Measurements from ENCODE around the gene SPSB3. TPM values are rescaled to one million over a fixed set of nuclear protein-coding genes. Genes with fewer than 3 reads are reported as not detected.

SPSB3 gene
- total and polyA plus RNA-seq, 12 donors = 8.3 to 297 (median 107) TPM

DNA sequence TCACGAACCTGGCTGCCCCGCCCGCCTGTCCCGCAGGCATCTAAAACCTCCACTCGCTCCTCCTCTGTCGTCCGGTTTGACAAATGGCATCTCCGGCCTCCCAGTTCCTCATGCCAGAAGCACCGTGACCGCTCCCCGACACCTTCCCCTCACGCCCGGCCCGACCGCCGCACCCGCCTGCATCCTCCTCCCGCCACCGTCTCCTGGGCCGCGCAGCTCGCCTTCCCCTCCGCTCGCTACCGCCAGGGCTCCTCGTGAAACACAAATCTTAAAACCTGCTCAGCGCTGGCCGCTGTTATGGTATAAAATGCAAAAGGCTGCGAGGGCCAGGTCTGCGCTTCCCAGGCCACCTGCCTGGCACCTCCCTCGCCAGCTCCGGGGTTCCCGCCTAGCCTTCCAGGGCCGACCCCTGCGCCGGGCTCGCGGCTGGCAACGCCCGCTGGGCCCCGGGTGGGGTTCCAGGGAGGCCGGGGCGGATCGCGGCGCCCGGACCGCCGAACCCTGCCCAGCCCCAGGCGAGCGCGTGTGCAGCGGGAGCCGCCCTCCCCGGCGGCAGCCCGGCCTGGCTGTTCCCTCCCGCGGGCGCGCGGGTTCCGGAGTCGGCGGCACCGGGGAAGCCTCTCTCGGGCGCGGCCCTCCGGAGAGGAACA, 488 bp downstream of the SPSB3 start:
- H3K27ac ChIP-seq = peak overlapping the region; percentile 60 to 95 (median 83)
- H3K36me3 ChIP-seq (replicated peaks in 1 of 2) = peaks cover 0 to 35% of the 10 kb centered on the region in 2 donors
- peak overlapping the region; percentile 26 to 95 (median 76) for H3K4me3 ChIP-seq
- peaks cover 23 to 26% of the 10 kb centered on the region in 2 donors for H3K4me1 ChIP-seq (replicated peaks in 1 of 2)
- no peaks in the 10 kb centered on the region for H3K9me3 ChIP-seq (replicated peaks in 1 of 3)
- WGBS, 4 donors = 1 to 2% (median 1%) methylated on average over 16 to 70 of the region's 70 CpGs
- TF ChIP-seq, protein P1, sequence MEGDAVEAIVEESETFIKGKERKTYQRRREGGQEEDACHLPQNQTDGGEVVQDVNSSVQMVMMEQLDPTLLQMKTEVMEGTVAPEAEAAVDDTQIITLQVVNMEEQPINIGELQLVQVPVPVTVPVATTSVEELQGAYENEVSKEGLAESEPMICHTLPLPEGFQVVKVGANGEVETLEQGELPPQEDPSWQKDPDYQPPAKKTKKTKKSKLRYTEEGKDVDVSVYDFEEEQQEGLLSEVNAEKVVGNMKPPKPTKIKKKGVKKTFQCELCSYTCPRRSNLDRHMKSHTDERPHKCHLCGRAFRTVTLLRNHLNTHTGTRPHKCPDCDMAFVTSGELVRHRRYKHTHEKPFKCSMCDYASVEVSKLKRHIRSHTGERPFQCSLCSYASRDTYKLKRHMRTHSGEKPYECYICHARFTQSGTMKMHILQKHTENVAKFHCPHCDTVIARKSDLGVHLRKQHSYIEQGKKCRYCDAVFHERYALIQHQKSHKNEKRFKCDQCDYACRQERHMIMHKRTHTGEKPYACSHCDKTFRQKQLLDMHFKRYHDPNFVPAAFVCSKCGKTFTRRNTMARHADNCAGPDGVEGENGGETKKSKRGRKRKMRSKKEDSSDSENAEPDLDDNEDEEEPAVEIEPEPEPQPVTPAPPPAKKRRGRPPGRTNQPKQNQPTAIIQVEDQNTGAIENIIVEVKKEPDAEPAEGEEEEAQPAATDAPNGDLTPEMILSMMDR (IDR thresholded peaks at IDR 0.05) = peak in 4 of 6 experiments; percentile 13 to 33 (median 28)
- no peak for TF ChIP-seq POLR2A (IDR thresholded peaks at IDR 0.05)
- DNase-seq = peak in 4 of 7 donors; percentile 46 to 67 (median 57)
- no peaks in the 10 kb centered on the region for H3K27me3 ChIP-seq
- intact Hi-C loops (cut with DNase I) = no loop called here

DNA sequence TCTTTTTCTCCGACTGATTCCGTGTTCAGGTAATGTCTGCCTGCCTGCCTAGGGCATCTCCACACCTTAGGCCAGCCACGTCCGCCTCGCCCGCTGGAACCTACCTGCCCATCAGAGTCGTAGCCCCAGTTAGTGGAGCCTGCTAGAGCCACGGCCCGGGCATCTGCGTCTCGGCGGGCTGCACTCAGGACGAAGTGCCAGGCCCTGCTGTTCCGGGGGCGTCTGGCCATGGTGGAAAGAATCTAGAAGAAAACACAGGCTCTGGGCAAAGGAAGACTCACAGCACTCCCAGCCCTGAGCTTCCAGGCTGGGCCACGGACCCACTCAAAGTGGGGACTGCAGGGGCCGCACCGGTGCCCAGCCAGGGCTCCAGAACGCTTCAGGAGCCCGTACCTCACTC, 1.1 kb downstream of the SPSB3 start:
- Histone ChIP-seq H3K9me3 (replicated peaks in 1 of 3) (no peaks in the 10 kb centered on the region), H3K4me1 (replicated peaks in 1 of 2) (peaks cover 23 to 26% of the 10 kb centered on the region in 2 donors), H3K27ac (peak overlapping the region in 4 of 5 donors; percentile 83 to 95 (median 84)), H3K27me3 (no peaks in the 10 kb centered on the region), H3K4me3 (peak overlapping the region in 2 of 4 donors; percentile 26 to 95), H3K36me3 (replicated peaks in 1 of 2) (peaks cover 0 to 36% of the 10 kb centered on the region in 2 donors)
- TF ChIP-seq, protein P1 (IDR thresholded peaks at IDR 0.05) = peak in 1 of 6 experiments; percentile 0
- TF ChIP-seq POLR2A (IDR thresholded peaks at IDR 0.05) = no peak
- WGBS, 4 donors = 44 to 76% (median 50%) methylated on average over 9 to 20 of the region's 20 CpGs
- peak in 1 of 7 donors; percentile 35 for DNase-seq
- intact Hi-C loops (cut with DNase I) = no loop called here

DNA sequence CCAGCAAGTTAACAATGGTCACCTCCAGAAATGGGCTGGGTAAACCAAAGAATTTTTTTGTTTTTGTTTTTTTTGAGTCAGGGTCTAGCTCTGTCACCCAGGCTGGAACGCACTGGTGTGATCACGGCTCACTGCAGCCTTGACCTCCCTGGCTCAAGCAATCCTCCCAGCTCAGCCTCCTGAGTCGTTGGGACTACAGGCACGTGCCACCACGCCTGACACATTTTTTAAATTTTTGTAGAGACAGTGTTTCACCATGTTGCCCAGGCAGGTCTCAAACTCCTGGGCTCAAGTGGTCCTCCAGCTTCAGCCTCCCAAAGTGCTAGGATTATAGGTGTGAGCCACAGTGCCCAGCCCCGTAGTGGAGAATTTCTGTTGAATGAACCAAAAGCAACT, 1.7 kb downstream of the SPSB3 start:
- TF ChIP-seq, protein P1 (IDR thresholded peaks at IDR 0.05) = no peak
- TF ChIP-seq POLR2A (IDR thresholded peaks at IDR 0.05) = peak in 1 of 2 donors; percentile 24
- Histone ChIP-seq H3K4me1 (replicated peaks in 1 of 2) (peaks cover 23 to 26% of the 10 kb centered on the region in 2 donors), H3K4me3 (peak overlapping the region in 1 of 4 donors; percentile 95), H3K36me3 (replicated peaks in 1 of 2) (peaks cover 0 to 41% of the 10 kb centered on the region in 2 donors), H3K27ac (peak overlapping the region; percentile 30 to 95 (median 83)), H3K27me3 (no peaks in the 10 kb centered on the region), H3K9me3 (replicated peaks in 1 of 3) (no peaks in the 10 kb centered on the region)
- intact Hi-C loops (cut with DNase I) = no loop called here
- WGBS, 4 donors = 45 to 62% (median 57%) methylated on average over 6 of the region's 6 CpGs
- DNase-seq = peak in 3 of 7 donors; percentile 51 to 76 (median 61)

DNA sequence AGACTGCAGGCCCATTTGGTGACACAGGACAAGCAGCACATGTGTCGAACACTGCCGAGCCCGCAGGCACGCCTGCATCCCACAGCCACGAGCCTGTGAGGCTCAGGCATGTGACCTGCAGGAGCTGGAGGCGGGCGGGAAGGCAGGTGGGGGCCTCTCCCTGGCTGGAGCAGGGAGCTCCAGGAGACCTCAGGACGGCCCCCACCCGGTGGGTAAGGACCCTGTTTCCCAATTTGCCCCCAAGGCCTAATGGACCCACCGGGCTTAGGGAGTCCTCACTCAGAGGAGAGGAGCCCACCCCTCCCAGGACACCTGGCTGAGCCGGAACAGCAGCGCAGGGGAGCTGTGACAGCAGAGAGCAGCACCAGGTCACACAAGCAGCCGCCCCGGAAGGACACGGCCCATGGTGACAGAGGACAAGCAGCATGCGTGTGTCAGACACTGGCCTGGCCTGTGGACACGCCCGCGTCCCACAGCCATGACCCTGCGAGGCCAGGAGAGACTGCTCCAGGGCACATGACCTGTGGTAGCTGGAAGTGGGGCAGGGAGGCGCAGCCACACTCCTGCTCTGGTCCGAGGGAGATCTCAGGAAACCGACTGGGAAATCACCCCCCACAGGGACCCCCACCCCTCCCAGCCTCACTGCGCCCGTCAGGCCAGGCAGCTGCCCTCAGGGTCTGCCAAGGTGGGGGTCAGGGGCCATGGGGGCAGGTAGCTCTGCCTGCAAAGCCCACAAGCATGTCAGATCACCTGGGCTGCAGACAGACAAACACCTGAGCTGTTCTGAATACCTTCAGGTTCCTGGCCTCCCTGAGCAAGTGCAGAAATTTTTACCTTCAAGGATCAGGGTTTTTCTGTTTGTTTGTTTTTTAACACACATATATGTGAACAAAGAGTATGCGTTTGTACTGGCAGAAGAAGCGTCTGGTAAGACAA, 2.4 kb downstream of the SPSB3 start:
- Histone ChIP-seq H3K27ac (peak overlapping the region; percentile 30 to 95 (median 83)), H3K27me3 (no peaks in the 10 kb centered on the region), H3K9me3 (replicated peaks in 1 of 3) (no peaks in the 10 kb centered on the region), H3K4me1 (replicated peaks in 1 of 2) (peaks cover 23 to 26% of the 10 kb centered on the region in 2 donors), H3K36me3 (replicated peaks in 1 of 2) (peaks cover 0 to 44% of the 10 kb centered on the region in 2 donors), H3K4me3 (no peak overlapping the region)
- 46 to 69% (median 55%) methylated on average over 4 to 27 of the region's 27 CpGs for WGBS, 4 donors
- peak in 1 of 2 donors; percentile 49 for TF ChIP-seq POLR2A (IDR thresholded peaks at IDR 0.05)
- TF ChIP-seq, protein P1 (IDR thresholded peaks at IDR 0.05) = no peak
- peak; percentile 62 to 92 (median 86) for DNase-seq
- intact Hi-C loops (cut with DNase I) = no loop called here
